HUES64 (cell line): ENCODE measurements around the gene SNU13.
"Not testable (repeated sequence)": the region's sequence is repeated elsewhere in the genome, so short reads cannot be mapped to it uniquely, and the experiment has no call there.

Source experiments
- H3K27ac ChIP-seq: 2 replicates; pipeline ENCODE4 v1.7.0; 2013; ENCODE audit warnings: low read depth, low read length, inconsistent platforms
- H3K27me3 ChIP-seq: 2 replicates; pipeline ENCODE4 v1.6.1; 2013; ENCODE audit warnings: mild to moderate bottlenecking, low read length; ENCODE audit not compliant: insufficient read depth
- H3K36me3 ChIP-seq: 2 replicates; pipeline ENCODE4 v1.6.1; 2013; ENCODE audit warnings: mild to moderate bottlenecking, low read length; ENCODE audit not compliant: insufficient read depth
- H3K4me1 ChIP-seq: 2 replicates; pipeline ENCODE4 v1.6.1; 2013; ENCODE audit warnings: mild to moderate bottlenecking, low read length, moderate library complexity; ENCODE audit not compliant: insufficient read depth
- H3K4me3 ChIP-seq: 2 replicates; pipeline ENCODE4 v1.5.1; 2013; ENCODE audit warnings: mild to moderate bottlenecking, low read length, moderate library complexity
- H3K9ac ChIP-seq: 2 replicates; pipeline ENCODE4 v1.6.1; 2013; ENCODE audit warnings: mild to moderate bottlenecking, low read depth, low read length
- H3K9me3 ChIP-seq: 2 replicates; pipeline ENCODE4 v1.6.1; 2013; ENCODE audit warnings: low read depth, low read length; ENCODE audit not compliant: insufficient read depth
- WGBS: fragments of 150-250, 120-280 bp; methylation state at CpG from one replicate; pipeline ENCODE4 v1.1.7; 2013; ENCODE audit warnings: missing lambda C conversion rate; 5-methylcytosine and 5-hydroxymethylcytosine counted together

SNU13 gene

DNA sequence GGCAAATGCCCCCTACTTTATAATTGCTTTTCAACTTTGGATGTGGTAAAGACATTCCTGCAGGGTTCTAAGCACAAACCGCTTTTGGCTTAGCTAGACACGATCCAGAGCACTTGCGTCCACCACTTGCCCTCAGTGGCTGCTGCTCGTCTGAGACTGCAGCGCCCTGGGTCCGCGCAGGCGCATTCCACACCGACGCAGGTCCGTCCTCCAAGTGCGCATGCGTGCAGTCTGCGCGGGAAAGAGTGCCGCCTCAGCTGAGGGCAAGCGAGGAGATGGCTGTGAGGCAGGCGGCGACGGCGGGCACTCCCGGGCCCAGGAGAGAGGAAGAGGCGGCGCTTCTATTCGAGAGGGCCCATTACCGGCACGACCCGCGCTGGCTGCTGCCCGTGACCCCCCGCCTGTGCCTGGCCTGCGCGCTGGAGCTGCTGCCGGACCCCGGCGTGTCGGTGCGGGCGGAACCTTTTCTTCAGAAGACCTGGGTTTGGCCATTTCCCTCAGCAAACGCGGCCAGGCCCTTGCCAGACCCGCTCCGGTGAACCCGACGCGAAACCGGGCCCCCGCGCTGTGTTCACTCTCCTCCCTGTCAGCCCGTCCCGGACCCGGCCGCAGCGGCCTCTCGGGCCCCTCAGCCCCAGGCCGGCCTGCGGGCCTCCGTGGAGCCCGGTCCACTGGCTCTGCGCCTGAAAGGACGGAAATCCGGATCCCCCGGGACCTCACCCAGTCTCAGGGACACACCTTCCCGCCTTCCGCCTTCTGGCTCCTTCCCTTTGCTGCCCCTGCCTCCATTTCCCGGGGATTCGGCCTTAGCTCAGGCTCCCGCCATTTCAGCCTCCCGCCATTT is 10.8 kb upstream of the SNU13 start, which contains the start of gene MEI1:
Gene MEI1, plus strand, starts transcription at position 240 of the 844 bp plus-strand sequence. Its CDS starts 36 bp downstream, at position 276.
- Histone ChIP-seq H3K9ac (no peak within 1 kb of the TSS), H3K4me3 (no peak within 1 kb of the TSS)
- whole genome bisulfite sequencing = 96% methylated on average over 69 of the region's 69 CpGs

DNA sequence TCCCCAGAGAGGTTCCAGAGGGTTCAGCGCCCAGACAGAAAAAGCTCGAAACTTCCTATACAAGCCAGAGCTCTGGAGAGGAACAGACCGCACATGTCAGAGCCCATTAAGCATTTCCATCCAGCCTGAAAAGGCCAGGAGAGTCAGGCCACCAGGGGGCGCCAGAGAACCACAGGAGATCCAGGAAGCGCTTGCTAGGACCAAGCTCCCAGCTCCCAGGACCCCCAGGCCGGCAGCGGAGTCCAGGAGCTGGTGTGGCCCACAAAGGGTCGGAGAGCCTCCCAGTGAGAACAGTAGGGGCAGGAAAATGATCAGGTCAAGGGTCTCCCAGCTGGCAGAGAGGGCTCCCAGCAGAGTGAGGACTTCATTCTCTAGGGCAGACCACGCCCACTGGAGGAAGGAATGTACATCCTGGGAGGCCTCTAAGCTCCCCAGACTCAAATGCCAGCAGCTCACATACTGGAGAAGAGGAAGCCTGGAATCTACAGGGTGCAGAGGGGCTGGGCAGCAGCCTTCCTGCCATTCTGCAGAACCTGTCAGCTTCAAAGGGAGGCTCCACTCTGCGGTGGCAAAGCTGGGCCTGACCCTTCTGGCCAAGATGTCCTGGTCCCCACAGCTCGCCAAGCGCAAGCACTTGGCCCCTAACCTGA is 8.6 kb upstream of the SNU13 start:
- H3K36me3 ChIP-seq = 0 out of 2 replicates have a peak, but pooled peaks cover 4% of the 10 kb centered on the region
- no peaks in the 10 kb centered on the region for H3K9me3 ChIP-seq
- peaks cover 2% of the 10 kb centered on the region; the same call in 1 of the 2 replicates for H3K4me1 ChIP-seq
- H3K27ac ChIP-seq = peak overlapping the region; percentile 0; the same call in 1 of the 2 replicates
- no peak overlapping the region for H3K9ac ChIP-seq
- peak overlapping the region; percentile 37 for H3K4me3 ChIP-seq
- WGBS = 30% methylated on average over 12 of the region's 12 CpGs
- no peaks in the 10 kb centered on the region for H3K27me3 ChIP-seq

More for the DNA sequence above, 10.8 kb upstream of the SNU13 start, which contains the start of gene MEI1:
- H3K4me1 ChIP-seq = peaks cover 2% of the 10 kb centered on the region; the same call in 1 of the 2 replicates
- no peak within 1 kb of the TSS for H3K27ac ChIP-seq
- no peaks in the 10 kb centered on the region for H3K9me3 ChIP-seq
- no peaks in the 10 kb centered on the region for H3K36me3 ChIP-seq
- H3K27me3 ChIP-seq = no peaks in the 10 kb centered on the region

DNA sequence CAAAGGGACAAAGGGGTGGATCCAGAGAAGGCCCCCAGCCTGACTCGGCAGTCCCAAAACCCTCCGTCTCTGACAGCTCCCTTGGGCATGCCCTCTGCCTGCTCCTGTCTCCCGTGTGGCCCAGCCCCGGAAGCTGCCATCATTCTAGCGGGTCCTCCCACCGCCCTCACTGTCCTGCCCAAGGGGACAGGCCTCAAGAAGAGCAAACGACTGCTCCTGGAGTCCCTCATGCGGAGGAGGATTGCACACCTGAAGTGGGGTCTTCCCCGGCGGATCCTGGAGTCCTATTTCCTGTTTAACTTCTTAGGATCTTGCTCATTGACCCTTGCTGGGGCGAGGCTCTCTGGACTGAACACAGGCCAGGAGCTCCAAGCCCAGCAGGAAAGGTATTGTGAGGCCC is 8.0 kb upstream of the SNU13 start:
- no peak overlapping the region for H3K27ac ChIP-seq
- H3K4me3 ChIP-seq = no peak overlapping the region
- 0 out of 2 replicates have a peak, but pooled peaks cover 4% of the 10 kb centered on the region for H3K36me3 ChIP-seq
- no peaks in the 10 kb centered on the region for H3K27me3 ChIP-seq
- peaks cover 2% of the 10 kb centered on the region; the same call in 1 of the 2 replicates for H3K4me1 ChIP-seq
- whole genome bisulfite sequencing = 86% methylated on average over 11 of the region's 11 CpGs
- no peaks in the 10 kb centered on the region for H3K9me3 ChIP-seq
- no peak overlapping the region for H3K9ac ChIP-seq

DNA sequence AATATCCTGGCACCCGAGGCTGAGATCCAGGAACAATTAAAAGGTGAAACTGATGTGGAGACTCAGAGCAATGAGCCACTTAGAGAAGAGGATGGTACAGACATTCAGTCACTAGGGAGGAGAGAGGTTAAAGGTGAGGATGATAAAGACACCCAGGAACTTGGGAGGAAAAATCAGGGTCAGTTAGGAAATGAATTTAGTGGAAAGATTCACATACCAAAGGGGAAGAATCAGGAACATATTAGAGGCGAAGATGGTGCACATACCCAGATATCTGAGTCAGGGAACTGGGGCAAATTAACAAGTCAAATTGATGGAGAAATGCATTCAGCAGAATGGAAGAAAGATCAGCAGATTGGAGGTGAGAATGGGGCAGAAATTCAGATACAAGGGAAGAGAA is 6.5 kb upstream of the SNU13 start:
- WGBS = 86% methylated on average over 2 of the region's 2 CpGs
- 0 out of 2 replicates have a peak, but pooled peaks cover 4% of the 10 kb centered on the region for H3K36me3 ChIP-seq
- peaks cover 2% of the 10 kb centered on the region; the same call in 1 of the 2 replicates for H3K4me1 ChIP-seq
- no peaks in the 10 kb centered on the region for H3K9me3 ChIP-seq
- H3K4me3 ChIP-seq = no peak overlapping the region
- H3K27me3 ChIP-seq = no peaks in the 10 kb centered on the region
- H3K27ac ChIP-seq = no peak overlapping the region
- H3K9ac ChIP-seq = no peak overlapping the region

DNA sequence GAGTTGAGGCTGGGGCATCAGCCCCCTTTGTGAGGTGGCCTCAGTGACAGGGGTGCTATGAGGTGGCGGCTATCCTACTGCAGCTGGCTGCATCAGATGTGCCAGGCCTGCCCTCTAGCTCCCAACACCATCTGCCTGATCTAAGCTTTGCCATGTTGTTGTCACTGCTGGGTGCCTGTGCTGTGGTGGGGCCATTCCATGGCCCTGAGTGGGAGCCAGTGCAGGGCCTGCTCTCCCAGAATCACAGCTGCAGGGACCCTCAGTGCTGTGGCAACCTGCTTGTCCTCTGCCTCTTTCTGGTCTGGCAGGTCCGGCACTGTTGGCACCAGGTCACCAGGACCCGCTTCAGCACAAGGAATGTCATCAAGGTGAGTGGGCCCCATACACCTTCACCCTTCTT is 1.8 kb upstream of the SNU13 start:
- Histone ChIP-seq H3K36me3 (0 out of 2 replicates have a peak, but pooled peaks cover 4% of the 10 kb centered on the region), H3K9ac (no peak overlapping the region), H3K4me3 (no peak overlapping the region), H3K4me1 (peaks cover 5% of the 10 kb centered on the region; the same call in 1 of the 2 replicates), H3K9me3 (no peaks in the 10 kb centered on the region), H3K27me3 (no peaks in the 10 kb centered on the region), H3K27ac (no peak overlapping the region)
- WGBS = 92% methylated on average over 3 of the region's 3 CpGs

DNA sequence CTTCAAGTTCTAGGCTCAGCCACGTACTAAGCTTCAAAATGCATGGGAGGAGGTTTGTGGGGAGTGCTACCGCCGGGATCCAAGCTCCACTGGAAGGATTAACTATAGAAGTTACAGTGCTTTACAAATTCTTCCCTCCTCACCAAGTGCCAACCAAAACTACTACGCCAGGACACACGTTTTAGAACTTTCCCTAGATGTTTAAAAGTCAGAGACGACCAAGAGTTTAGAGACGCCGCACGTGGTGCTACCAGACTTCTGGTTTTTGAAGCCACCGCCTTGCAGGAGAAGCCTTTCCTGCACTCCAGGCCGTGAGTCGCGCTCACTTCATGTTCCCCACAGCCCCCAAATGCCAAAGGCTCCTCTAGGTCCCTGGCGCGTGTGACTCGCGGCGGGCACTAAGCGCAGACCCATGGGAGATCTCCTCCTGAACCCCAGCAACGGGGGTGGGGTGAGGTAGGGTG is 734 bp downstream of the SNU13 start:
- Histone ChIP-seq H3K9me3 (no peaks in the 10 kb centered on the region), H3K9ac (peak overlapping the region; percentile 92), H3K27ac (peak overlapping the region; percentile 89), H3K36me3 (no peaks in the 10 kb centered on the region), H3K27me3 (no peaks in the 10 kb centered on the region), H3K4me3 (peak overlapping the region; percentile 96), H3K4me1 (peaks cover 5% of the 10 kb centered on the region; the same call in 1 of the 2 replicates)
- 2% methylated on average over 20 of the region's 20 CpGs for WGBS

DNA sequence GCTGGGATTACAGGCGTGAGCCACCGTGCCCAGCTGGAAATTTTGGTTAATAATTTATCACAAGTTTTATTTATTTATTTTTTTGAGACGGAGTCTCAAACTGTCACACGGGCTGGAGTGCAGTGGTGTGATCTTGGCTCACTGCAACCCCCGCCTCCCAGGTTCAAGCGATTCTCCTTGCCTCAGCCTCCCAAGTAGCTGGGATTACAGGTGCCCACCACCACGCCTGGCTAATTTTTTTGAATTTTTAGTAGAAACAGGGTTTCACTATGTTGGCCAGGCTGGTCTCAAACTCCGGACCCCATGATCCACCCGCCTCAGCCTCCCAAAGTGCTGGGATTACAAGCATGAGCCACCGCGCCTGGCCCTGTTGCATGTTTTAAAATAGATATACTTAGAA is 1.8 kb downstream of the SNU13 start:
- not testable (repeated sequence) for H3K27ac ChIP-seq, H3K27me3 ChIP-seq, H3K9me3 ChIP-seq, H3K36me3 ChIP-seq, H3K9ac ChIP-seq, H3K4me1 ChIP-seq
- peak overlapping the region; percentile 96; the same call in 1 of the 2 replicates for H3K4me3 ChIP-seq
- WGBS = 95% methylated on average over 7 of the region's 11 CpGs

DNA sequence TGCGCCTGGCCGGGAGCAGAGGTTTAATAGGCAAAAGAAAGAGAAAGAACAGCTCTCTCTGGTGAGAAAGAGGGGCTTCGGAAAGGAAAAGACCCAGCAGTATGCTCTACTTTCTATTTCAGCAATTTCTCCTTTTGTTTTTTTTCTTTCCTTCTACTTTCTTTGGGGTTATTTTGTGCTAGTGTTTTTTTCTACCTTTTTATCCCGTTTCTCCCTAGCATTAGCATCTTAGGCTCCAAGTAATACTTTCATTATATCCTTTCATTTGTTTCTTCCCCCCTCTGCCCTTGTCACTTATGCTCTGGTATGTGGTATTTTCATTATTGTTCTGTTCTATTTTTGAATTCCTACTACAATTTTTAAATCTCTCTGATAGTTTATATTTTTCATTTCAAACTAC is 4.5 kb downstream of the SNU13 start:
- Histone ChIP-seq H3K4me1 (peaks cover 5% of the 10 kb centered on the region; the same call in 1 of the 2 replicates), H3K4me3 (no peak overlapping the region), H3K27ac (no peak overlapping the region), H3K27me3 (no peaks in the 10 kb centered on the region), H3K36me3 (peaks cover 22% of the 10 kb centered on the region), H3K9me3 (no peaks in the 10 kb centered on the region), H3K9ac (no peak overlapping the region)
- WGBS = 93% methylated on average over 3 of the region's 4 CpGs

DNA sequence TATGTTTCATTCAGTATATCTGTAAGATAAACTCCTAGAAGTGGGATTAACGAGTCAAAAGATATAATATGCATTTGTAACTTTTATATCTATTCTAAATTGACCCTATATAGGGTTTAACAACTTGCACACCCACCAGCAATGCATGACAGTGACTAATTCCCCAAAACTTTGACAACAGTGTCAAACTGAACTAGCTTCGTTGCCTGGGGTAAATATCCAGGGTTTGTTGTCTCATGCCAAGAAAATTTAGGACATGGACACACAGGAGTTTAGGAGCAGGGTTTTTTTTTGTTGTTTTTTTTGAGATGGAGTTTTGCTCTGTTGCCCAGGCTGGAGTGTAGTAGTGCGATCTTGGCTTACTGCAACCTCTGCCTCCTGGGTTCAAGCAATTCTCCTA is 5.1 kb downstream of the SNU13 start:
- Histone ChIP-seq H3K27me3 (no peaks in the 10 kb centered on the region), H3K4me3 (no peak overlapping the region), H3K36me3 (peaks cover 26% of the 10 kb centered on the region), H3K9me3 (no peaks in the 10 kb centered on the region), H3K27ac (no peak overlapping the region), H3K9ac (no peak overlapping the region), H3K4me1 (peaks cover 5% of the 10 kb centered on the region; the same call in 1 of the 2 replicates)
- WGBS = 97% methylated on average over 2 of the region's 3 CpGs

DNA sequence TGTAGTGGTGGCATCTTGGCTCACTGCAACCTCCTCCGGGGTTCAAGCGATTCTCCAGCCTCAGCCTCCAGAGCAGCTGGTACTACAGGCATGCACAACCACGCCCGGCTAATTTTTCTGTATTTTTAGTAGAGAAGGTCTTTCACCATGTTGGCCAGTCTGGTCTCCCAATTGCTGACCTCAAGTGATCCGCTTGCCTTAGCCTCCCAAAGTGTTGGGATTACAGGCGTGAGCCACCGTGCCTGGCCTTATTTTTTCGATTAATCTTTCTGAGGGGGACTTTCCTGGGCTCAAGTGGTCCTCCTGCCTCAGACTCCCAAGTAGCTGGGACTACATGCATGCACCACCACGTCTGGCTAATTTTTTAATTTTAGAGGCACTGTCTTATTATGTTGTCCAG is 5.6 kb downstream of the SNU13 start:
- Histone ChIP-seq H3K9me3 (no peaks in the 10 kb centered on the region), H3K27me3 (no peaks in the 10 kb centered on the region), H3K9ac (peak overlapping the region; percentile 88), H3K27ac (peak overlapping the region; percentile 80; the same call in 1 of the 2 replicates), H3K36me3 (peaks cover 32% of the 10 kb centered on the region), H3K4me1 (peaks cover 5% of the 10 kb centered on the region; the same call in 1 of the 2 replicates), H3K4me3 (peak overlapping the region; percentile 97)
- 92% methylated on average over 9 of the region's 9 CpGs for WGBS
